GM08714 (cell line): ENCODE results near the gene PLXNA1.

Experiments
- H3K4me3 ChIP-seq: fragments of 200-500 bp; sonication (Bioruptor generic); 2 replicates; pipeline ENCODE4 v1.5.1; 2014; ENCODE audit warnings: mild to moderate bottlenecking, low read length, inconsistent platforms
- ZNF274 ChIP-seq: IDR thresholded peaks from 2 replicates; pipeline ENCODE4 v1.6.1; 2012; ENCODE audit warnings: mild to moderate bottlenecking, low read depth, low read length

PLXNA1 gene

DNA sequence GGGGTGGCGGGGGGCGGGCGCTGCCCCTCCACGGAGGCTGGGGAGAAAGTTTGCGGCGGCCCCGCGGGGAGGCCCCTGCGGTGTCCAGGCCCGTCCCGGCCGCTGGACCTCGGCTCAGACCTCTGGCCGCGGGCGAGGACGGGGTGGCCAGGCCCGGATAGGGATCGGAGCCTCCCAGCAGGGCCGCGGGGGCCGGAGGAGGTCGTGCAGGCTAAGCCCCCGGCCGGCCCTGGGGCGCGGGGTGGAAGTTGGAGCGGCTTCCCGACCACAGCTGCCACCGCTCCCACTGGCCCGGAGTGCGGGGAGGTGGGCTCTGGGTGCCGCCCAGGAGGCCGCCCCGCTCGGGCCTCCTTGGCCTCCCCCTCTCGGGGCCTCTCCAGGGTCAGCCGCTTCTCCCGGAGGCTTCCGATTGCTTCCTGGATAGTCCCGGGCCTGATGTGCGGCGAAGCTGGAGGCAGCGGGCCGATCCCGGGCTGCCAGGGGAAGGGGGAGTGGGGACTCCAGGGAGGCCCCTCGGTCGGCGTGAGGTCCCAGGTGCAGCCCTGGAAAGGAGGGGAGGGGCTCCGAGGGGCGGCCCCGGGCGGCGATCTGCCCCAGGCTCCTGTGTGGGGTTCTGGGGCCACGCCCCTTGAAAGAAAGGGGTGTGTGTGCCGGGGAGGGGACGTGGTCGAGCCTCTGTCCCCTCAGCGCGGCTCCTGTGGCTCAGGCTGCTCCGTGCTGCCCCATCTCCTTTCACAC lies 907 bp downstream of the PLXNA1 start:
- TF ChIP-seq ZNF274 = no peak
- peak overlapping the region; percentile 42; the same call in 1 of the 2 replicates for H3K4me3 ChIP-seq

DNA sequence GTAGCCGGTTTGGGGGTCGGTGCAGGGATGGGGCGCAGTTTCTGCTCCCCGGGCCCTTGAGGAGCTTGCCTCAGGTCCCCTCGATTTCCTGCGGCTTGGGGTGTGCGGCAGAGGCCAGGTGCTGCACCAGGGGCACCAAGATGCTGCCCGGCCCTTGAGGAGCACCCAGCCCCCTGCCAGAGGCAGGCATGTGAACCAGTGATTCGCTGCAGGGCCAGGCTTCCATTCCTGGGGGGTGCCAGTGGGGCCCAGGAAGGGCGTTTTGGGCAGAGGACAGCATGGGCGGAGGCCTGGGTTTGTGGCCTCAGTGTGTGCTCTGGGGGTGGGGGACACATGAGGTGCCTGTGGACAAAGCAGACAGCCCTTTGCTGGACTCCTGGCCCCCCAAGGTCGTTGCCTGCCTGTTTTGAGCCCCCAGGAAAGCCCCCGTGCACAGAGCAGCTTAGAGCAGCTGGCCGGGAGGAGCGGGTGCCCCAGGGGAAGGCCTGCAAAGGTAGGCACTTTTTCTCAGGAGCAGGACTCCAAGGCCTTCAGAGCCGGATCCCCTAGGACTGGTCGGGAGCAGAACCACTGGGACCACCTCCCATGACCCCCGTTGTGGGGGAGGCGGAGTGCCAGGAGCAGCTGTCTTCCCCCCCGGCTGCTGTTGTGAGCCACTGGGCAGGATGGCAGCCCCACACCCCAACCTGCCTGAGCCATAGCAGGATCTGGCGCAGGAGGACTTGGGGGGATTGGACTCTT lies 1.6 kb downstream of the PLXNA1 start:
- H3K4me3 ChIP-seq = no peak overlapping the region
- TF ChIP-seq ZNF274 = no peak

DNA sequence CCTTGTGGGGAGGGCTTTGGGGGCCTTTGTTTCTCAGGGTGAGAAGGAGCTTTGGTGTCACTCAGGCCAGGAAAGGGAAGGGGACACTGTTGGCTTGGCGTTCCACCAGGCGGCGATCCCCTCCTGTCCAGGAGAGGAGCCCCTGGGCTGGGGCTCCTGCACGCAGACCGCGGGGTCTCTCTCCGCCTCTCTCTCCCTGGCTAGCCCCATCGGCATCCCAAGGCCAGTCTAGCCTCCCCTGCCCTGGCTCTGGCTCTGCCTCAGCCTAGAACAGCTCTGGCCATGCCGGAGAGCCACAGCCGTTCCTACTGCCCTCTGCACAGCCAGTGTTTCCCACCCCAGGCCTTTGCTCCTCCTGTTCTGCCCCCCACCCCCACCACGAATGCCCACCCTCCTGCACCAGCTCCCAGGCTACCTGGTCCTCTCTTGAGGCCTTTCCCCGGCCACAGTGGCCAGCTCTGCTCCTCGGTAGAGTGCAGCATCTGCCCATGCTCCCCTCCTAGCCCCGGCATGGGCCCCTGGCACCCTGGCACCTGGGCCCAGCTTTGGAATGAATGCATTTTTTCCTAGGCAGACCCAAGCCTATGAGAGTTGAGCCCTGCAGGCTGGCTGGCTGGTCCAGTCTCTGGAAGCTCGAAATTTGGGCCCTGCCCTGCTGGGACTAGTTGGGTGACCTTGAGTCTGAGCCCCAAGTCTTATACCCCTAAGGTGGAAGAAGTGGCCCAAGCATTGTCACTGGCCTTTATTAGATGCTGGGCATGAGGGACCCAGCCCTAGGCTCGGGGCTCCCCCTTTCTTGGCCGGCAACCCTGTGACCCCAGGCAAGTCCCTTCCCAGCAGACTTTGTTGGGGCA lies 2.4 kb downstream of the PLXNA1 start:
- no peak overlapping the region for H3K4me3 ChIP-seq
- no peak for TF ChIP-seq ZNF274

DNA sequence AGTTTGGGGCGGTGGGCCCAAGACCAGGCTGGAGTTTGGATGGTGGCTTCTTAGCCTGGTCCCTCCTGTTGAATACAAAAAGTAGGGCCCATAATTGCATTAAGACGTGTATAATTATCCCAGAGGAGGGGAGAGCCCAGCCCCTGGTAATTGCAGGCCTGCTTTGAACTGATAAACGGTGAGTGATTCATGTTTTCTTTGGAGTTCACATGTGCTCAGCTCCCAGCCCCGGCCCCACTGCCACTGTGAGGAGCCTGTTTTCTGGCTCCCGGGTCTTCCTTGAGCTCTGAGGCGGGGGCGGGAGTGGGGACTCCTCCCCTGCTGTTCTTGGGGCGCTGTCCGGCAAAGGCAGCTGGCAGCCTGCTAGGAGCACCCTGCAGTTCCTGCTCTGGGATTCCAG lies 3.1 kb downstream of the PLXNA1 start:
- no peak for TF ChIP-seq ZNF274
- H3K4me3 ChIP-seq = no peak overlapping the region

DNA sequence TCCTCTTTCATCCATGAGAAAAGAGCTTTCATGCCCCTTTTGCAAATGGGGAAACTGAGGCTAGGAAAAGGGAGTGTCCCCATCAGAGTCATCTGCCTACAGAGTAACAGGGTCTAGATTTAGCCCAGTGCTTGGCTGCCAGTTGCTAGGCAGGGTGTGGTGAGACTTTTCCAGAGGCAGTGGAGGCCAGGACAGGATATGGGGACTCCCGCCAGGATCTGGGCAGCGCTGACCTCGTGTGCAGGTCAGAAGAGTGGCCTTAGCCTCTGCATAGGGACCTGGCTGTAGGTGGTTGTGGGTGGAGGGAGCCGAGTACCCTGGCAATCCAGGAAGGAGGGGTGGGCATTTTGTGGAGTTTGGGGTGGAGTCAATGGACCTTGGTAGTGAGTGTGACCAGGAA lies 4.2 kb downstream of the PLXNA1 start:
- H3K4me3 ChIP-seq = no peak overlapping the region
- TF ChIP-seq ZNF274 = no peak

DNA sequence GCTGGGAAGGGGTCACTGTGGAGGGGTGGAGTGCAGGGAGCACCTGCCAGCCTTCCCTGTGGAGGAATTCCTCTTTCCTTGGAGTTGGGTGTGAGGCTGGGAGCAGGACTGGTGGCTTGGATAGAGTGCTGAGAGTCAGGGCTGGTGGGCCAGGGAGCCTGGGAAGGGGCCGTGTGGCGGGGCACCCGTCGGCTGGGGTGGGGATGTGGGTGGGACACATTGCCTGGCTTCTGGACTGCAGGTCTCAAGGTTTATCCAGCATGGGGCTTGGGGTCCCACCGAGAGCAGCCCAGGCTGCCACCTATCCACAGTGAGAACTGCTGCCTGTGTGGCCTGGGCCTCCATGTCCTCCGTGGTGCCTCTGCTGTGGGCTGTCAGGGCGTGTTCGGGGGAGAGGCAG lies 4.7 kb downstream of the PLXNA1 start:
- H3K4me3 ChIP-seq = no peak overlapping the region
- no peak for TF ChIP-seq ZNF274

DNA sequence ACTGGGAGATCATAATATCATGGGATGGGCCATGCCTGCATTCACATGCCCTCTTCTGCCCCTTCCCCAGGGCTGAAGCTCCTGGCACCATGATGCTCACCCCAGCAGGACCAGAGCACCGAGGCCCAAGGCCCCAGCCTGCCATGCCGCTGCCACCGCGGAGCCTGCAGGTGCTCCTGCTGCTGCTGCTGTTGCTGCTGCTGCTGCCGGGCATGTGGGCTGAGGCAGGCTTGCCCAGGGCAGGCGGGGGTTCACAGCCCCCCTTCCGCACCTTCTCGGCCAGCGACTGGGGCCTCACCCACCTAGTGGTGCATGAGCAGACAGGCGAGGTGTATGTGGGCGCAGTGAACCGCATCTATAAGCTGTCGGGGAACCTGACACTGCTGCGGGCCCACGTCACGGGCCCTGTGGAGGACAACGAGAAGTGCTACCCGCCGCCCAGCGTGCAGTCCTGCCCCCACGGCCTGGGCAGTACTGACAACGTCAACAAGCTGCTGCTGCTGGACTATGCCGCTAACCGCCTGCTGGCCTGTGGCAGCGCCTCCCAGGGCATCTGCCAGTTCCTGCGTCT lies 5.6 kb downstream of the PLXNA1 start:
- TF ChIP-seq ZNF274 = no peak
- no peak overlapping the region for H3K4me3 ChIP-seq

DNA sequence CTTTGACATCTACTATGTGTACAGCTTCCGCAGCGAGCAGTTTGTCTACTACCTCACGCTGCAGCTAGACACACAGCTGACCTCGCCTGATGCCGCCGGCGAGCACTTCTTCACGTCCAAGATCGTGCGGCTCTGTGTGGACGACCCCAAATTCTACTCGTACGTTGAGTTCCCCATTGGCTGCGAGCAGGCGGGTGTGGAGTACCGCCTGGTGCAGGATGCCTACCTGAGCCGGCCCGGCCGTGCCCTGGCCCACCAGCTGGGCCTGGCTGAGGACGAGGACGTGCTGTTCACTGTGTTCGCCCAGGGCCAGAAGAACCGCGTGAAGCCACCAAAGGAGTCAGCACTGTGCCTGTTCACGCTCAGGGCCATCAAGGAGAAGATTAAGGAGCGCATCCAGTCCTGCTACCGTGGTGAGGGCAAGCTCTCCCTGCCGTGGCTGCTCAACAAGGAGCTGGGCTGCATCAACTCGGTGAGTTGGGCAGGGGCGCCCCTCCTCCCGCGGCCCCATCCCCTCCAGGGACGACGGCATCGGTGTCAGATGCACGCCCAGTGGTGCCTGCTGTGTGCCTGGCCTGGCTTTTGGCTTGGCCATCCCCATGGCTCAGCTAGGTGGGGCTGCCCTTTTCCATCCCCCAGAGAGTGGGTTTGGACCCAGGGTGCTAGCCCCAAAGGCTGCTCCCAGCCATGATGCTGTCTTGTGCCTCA lies 6.6 kb downstream of the PLXNA1 start:
- no peak for TF ChIP-seq ZNF274
- no peak overlapping the region for H3K4me3 ChIP-seq

DNA sequence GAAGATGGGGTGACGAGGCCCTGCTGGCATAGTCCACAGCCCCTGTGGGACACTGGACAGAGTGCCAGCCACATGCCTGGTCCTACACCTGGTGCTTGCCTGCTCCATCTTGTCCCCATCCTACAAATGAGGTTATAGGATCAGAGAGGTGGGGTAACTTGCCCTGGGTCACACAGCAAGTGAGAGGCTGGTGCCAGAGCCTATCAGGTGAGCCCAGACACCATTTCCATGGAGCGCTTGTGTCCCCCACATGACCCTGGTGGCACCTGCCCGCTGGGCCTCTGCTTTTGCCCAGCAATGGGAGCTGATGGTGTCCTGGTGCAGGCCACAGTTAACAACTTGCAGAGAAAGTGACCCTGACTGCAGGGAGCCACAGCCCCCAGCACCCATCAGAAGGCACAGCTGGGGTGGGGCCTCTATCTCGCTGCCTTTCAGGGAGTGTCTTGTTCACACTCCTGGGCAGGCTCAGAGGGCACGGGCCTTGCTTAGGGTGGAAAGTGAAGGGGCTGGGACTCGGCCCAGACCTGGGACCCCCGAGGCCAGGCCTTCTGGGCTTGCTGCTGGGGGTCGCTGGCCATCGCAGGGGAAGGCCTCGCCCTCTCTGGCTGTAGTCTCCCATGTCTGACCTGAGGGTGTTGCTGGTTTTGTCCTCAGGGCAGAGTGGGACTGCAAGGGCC lies 7.2 kb downstream of the PLXNA1 start:
- no peak for TF ChIP-seq ZNF274
- H3K4me3 ChIP-seq = no peak overlapping the region

DNA sequence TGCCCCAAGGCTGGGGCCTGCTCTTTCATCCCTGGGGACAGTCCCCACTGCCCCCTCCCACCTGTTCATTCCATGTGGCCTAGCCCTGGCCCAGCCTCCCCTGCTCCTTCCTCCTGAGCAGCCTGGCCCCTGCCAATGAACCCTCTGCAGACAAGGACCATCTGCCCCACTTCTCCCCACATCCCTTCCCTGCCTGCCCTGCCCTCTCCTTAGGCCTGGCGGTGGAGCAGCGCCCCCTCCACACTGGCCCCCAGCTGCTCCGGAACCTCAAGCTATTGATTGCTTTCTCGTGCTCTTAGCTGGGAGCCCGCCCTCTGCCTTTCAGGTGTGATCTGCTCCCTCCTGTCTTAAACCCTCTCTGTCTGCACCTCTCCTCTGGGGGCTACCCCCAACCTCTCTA lies 8.0 kb downstream of the PLXNA1 start:
- no peak for TF ChIP-seq ZNF274
- H3K4me3 ChIP-seq = no peak overlapping the region

DNA sequence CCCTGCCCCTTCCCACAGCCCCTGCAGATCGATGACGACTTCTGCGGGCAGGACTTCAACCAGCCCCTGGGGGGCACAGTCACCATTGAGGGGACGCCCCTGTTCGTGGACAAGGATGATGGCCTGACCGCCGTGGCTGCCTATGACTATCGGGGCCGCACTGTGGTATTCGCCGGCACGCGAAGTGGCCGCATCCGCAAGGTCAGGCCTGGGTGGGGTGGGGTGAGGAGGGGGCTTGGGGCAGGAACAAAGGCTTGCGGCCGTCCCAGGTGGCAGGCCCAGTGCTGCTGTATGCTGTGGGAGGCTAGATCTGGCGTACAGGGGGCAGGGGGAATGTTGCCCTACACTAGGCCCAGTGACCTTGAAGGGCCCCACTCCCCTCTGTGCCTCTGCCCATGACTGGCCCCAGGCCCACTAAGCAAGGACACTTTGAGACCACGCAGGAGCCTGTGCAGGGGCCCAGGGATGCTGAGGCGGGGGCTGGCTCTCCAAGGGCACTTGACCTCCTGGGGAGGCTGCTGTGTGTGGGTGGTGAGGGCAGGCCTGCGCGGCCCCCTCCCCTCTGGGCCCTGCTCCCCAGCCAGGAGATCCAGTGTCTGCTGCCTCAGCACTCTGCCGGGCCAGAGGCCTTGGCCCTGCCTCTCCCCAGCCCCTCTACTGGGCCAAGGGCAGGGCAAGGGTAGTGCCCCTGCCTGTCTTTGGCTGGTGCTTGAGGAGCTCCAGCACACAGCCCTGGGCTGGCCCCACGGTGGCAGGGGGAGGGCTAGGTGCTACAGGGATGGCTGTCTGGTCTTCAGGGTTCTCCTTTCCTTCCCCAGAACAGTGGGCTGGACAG lies 8.7 kb downstream of the PLXNA1 start:
- no peak overlapping the region for H3K4me3 ChIP-seq
- TF ChIP-seq ZNF274 = no peak

DNA sequence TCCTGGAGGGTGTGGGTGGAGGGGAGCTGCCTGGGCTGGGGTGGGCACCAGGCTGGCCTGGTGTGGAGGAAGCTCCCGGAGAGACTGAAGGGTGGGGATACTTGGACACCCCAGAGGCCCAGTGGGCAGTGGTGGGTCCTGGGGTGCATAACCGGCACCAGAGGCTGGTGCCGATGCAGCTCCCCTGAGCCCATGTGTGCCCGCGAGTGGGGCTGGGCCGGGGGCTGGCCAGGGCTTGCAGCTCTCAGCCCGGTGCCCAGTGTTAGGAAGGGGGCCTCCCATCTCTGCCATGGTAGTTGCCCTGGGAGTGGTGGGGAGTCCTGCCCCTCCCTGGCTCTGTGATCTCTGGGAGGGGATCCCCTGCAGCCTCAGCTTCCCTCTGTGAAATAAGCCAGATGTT lies 9.3 kb downstream of the PLXNA1 start:
- TF ChIP-seq ZNF274 = no peak
- no peak overlapping the region for H3K4me3 ChIP-seq

DNA sequence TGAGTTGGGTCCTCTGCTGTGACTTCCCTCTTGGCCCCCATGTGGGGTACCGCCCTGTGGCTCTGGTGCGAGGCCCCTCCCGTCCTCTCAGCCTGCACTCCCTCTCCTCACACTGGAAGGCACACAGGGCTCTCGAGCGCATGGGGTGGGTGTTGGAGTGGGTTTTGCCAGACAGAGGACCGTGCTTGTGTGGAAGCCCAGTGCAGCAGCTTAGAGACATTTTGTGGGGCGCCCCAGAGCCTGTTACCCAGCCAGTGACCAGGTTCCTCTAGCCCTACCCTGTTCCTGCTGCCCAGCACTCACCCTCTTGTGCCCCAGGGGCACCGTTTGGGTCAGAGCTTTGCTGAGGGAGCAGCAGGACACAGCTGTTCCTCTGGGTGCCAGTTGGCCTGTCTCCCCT lies 9.9 kb downstream of the PLXNA1 start:
- no peak overlapping the region for H3K4me3 ChIP-seq
- no peak for TF ChIP-seq ZNF274
